Activated CD8-positive, alpha-beta memory T cell treated with anti-CD3 and anti-CD28 coated beads, Interleukin-2, amount 50 U/mL, for 1 hour (primary cell): ENCODE measurements around the gene TMEM114.

Experiments
- DNase-seq: peaks from one replicate; pipeline ENCODE4 v3.0.0-alpha.2; 2020; ENCODE audit errors: extremely low read depth

Gene TMEM114

DNA sequence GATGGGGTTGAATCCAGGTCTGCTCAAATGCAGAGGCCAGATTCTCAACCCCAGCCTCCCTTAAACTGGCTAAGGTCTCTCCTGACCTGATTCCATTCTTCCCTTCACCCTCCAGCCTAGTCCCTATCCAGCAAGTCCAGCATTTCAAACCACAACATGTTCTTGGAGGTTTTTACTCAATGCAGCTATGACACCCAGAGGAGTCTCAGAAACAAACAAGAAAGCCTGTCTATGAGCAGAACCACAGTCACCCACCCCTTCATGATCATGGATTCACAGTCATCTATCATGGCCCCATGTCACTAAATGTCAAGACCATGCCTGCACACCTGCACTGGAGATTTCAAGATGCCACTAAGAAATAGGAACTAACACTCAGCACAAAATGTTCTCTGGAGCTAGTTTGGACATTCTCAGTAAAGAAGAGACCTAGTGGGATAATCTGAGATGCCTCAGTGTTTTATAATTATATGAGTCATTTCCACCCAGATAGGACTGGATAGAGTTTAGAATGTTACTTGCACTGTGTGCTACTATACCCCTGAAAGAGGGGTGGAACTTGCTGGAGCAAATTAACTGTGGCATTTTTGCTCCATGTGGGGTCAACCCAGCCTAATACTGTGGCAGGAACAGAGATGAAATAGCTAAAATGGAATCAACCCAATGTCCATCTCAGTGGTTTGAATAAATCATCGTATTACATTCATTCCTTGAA lies 21.7 kb upstream of the TMEM114 start:
- no peak for DNase-seq

DNA sequence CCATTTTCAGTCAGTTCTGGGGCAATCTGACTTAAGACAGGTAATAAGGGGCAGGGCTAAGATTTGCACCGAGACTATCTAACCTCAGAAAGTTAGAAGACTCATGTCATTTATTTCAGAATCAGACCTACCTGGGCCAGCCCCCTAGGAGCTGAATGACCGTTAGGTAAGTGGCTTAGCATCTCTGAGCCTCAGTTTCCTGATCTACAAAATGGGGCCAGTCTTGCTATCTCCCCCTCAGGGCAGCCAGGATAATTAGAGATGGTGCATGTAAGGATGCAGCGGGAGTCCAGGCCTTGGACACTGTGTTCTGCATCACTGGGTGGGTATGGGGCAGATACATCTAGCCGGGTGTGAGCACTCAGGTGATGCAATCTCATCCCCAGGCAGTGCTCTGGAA lies 20.8 kb upstream of the TMEM114 start:
- no peak for DNase-seq

GRCh38 chr16:8607214-8607613 lies 16.9 kb upstream of the TMEM114 start:
- DNase-seq: no peak

- DNase-seq: no peak
Measured at GRCh38 chr16:8605554-8605953, 15.2 kb upstream of the TMEM114 start.

DNA sequence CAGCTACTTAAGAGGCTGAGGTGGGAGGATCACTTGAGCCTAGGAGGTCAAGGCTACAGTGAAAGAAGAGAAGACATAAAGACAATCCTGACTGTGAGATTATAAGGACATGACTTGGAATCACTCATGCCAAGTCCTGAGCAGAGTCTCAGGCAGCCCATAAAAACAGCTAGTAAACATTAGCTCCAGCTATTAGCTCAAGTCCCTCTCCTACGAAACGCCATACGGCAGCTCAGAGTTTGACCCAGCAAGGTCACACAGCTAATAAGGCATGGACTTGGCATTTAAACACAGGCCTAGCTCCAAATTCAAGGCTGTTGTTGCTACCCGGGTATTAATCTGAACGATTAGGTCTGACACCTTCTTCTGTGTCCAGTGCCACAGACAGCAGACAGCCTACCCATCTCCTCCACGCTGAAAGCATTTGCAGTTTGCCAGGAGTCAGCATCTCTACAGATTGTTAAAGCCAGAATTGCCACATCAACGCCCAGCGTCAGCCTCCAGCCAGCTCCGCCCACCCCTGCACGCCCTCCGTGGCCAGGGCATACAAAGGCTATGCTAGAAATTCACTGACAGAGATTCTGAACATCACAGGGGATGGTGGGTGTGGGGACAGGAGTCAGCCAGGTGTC lies 9.9 kb upstream of the TMEM114 start:
- DNase-seq: no peak

- no peak for DNase-seq
Measured at GRCh38 chr16:8596581-8596980, 6.3 kb upstream of the TMEM114 start.

GRCh38 chr16:8595783-8596182 lies 5.5 kb upstream of the TMEM114 start:
- DNase-seq: no peak

DNA sequence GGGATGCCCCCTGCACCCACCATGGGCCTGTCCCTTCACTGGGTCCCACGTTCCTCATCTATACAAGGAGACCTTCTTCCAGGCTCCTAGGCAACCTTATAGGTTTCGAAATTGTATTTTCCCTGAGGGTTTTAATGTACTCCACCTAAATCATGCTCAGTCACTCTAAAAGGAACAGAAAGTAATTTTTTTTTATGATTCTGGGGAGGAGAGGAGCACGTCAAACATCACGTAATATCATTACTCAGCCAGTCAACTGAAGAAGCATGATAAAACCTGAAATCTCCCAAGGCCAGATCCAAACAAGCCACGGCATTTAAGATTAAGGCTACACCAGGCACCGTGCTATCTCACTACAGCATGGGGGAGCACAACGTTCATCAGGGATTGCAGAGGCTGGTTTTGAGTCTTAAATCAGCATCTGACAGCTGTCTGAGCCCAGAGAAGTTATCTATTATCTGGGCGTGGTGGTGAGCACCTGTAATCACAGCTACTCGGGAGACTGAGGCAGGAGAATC lies 3.9 kb upstream of the TMEM114 start:
- DNase-seq: no peak

DNA sequence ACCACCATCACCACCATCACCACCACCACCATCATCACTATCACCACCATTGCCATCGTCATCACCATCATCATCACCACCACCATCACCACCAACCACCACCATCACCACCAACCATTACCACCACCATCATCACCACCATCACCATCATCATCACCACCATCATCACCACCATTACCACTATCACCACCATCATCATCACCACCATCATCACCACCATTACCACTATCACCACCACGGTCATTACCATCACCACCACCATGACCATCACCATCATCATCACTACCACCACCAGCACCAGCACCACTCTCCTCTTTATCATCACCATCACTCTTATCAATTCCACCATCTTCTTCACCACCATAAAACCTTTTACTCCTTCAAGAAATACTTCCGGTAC lies 1.1 kb upstream of the TMEM114 start:
- no peak for DNase-seq

DNA sequence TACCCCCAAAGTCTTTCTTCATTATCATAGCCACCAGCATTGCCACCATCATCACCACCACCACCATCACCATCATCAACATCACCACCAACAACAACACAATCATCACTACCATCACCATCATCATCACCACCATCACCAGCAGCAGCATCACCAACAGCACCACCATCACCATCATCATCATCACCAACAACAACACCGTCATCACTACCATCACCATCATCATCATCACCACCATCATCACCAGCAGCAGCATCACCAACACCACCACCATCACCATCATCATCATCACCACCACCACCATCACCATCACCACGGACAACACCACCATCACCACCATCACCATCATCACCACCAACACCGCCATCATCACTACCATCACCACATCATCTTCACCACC lies 500 bp upstream of the TMEM114 start:
- no peak for DNase-seq

GRCh38 chr16:8589057-8589899 lies 1.0 kb downstream of the TMEM114 start:
- DNase-seq: no peak

GRCh38 chr16:8588682-8589056 lies 1.6 kb downstream of the TMEM114 start:
- no peak for DNase-seq

GRCh38 chr16:8587065-8587464 lies 3.2 kb downstream of the TMEM114 start:
- no peak for DNase-seq

DNA sequence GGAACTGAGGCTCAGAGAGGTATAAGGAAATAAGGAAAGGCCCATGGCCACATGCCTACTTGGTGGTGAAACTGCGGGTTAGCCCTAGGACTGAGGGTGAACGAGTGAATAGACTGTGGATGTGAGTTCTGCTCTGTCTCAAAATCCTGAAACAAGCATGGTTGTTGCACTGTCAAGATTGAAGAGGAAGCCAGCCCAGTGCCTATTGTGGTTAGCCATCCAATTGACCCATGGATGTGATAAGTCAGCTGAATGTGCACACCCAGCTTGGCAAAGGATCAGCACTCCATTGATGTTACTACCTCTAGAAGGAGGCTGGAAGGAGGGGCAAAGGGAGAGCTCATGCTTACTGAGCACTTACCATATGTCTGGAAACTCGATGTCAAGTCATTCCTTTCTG lies 4.5 kb downstream of the TMEM114 start:
- DNase-seq: no peak

GRCh38 chr16:8585041-8585440 lies 5.3 kb downstream of the TMEM114 start:
- no peak for DNase-seq

DNA sequence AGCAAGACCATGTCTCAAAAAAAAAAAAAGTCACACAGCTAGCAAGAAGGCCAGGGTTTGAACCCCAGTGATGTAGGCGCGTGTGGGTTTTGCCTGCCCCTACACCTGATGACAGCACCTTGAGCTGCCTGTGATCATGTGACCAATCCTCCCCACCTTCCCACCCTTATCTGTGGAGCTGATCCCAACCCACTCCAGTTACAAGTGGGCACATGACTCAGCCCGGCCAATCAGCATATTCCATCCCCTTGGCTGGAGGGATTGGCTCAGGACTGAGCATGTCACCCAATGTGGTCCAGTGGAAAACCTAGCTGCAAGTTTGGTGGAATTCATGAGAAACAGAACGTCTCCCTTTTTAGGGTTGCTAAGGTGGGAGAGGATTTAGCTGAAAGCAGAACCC lies 6.6 kb downstream of the TMEM114 start:
- no peak for DNase-seq

DNA sequence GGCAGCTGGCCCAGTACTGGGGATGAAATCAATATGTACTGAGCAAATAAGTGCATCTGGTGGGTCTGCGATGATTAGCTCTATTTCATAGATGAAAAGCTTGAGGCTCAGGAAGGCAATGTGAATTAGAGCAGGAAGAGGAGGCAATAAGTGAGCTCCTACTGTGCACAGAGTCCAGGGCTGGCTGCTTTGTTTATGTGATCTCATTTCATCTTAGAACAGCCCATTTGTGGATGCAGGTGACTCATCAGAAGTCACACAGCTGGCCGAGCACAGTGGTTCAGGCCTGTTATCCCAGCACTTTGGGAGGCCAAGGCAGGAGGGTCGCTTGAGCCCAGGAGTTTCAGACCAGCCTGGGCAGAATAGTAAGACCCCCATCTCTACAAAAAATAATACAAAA lies 7.1 kb downstream of the TMEM114 start:
- DNase-seq: no peak

DNA sequence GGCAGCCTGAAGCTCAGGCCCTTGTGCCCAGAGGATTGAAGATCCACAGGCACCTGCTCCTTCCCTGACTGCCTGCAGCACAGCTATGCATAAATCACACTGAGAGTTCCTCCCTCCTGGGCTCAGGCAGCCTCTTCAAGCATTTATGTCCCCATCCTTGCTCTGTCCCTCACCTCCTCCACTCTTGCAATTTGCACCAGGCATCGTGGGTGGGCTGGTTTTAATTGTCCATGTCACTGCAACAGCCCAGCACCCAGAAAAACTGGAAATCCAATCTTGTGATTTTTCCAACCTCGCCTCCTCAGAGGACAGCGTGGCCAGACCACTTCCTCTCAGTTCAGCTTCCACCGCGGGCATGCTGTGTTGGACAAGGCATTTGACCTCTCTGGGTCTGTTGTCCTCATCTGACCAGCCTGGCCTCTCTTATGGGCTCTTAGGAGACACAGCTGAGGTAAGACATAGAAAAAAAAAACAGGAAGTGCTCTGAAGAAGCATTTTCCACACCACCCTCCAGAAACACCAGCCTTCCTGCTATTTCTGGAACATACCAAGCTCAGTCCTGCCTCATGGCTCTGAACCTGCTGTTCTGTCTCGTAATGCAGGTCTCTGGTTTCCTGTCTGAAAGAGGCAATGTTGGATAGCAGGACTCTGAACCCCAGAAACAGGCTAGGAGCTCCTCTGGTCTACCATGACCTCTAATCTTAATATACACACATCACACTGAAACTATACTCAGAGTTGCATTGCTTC lies 8.3 kb downstream of the TMEM114 start:
- DNase-seq: no peak

DNA sequence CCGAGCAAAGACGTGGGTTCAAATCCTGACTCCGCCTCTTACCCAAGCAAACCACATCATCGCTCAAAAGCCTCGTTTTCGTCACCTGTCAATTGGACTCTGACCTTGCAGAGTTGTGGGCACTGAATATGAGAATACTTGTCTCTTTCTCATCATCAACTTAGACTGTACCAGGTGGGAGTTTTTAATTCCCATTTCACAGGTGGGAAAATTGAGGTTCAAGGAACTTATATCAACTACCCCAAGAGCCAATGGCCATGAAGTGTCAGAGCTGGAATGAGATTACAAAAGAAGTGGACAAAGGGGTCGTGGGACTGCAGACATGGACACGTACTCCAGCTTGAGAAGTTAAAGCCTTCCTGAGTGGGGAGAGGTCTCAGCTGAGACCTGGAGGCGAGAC lies 10.8 kb downstream of the TMEM114 start:
- DNase-seq: no peak

DNA sequence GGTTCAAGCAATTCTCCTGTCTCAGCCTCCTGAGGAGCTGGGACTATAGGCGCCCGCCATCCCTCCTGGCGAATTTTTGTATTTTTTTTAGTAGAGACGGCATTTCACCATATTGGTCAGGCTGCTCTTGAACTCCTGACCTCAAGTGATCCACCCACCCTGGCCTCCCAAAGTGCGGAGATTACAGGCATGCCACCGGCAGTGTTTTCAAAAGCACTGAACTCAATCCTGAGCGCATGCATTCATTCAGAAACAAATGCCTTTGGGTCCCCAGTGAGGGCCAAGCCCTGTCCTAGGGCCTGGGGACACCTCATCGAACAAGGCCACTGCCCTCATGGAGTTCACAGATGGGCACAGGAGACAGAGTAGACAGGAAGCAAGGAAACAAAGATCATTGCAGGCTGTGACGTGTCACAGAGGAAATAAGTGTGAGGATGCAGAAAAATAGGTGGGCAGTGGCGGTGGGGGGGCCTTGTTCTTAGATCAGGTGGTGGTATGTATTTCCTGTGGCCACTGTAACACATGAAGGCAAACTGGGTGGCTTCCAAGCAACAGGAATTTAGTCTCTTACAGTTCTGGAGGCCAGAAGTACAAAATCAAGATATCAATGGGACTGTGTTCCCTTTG lies 12.5 kb downstream of the TMEM114 start:
- no peak for DNase-seq
